Upper lobe of left lung (tissue), 4 donors: ENCODE data around the gene PCDHGC3.

Experiments
- CTCF ChIP-seq, 6 experiments: fragments of 450-650 bp in 4 of 6; fragments of 200-600 bp in 2 of 6; sonication (generic) in 2 of 6; IDR thresholded peaks; one replicate each; pipeline ENCODE4 v1.5.1; 2016 to 2019; ENCODE audit warnings: antibody characterized with exemption in 6 of 6
- POLR2A ChIP-seq, 4 donors: fragments of 450-650 bp; IDR thresholded peaks; one replicate each; pipeline ENCODE4 v1.5.1; 2016 to 2017; ENCODE audit warnings: antibody characterized with exemption in 4 of 4, mild to moderate bottlenecking in 2 of 4

- TF ChIP-seq CTCF (IDR thresholded peaks at IDR 0.05) = no peak
- TF ChIP-seq POLR2A (IDR thresholded peaks at IDR 0.05) = no peak
Observed at GRCh38 chr5:141486091-141486490, 10.3 kb downstream of the PCDHGC3 start.
